KBM-7 (cell line): ENCODE results near the gene PAPPA2.
"Not testable (repeated sequence)": the region's sequence is repeated elsewhere in the genome, so short reads cannot be mapped to it uniquely, and the experiment has no call there.

Source experiments
- DNase-seq: peaks from one replicate; pipeline ENCODE4 v3.0.0-alpha.2; 2015
- in situ Hi-C: fragments of 300-500 bp; cut with MboI; formaldehyde crosslinking; loops from 2 replicates; pipeline ENCODE4 v1.14.3; 2020; ENCODE audit warnings: low sequenced_read_pairs, low pct_unique_long_range_greater_than_20kb, mixed read lengths

The PAPPA2 gene

GRCh38 chr1:176462674-176463378, at the start of gene PAPPA2:
Gene PAPPA2 (plus strand): TSS chr1:176463175. CDS start chr1:176556323, 93,148 bp downstream.
- in situ Hi-C loops = no loop called here
- DNase-seq = no peak

GRCh38 chr1:176416777-176417176, 46.2 kb upstream of the PAPPA2 start:
- DNase-seq = peak; percentile 42
- in situ Hi-C loops = no loop called here

GRCh38 chr1:176419608-176420007, 43.4 kb upstream of the PAPPA2 start:
- DNase-seq, in situ Hi-C loops: not testable (repeated sequence)

GRCh38 chr1:176434234-176434633, 28.7 kb upstream of the PAPPA2 start:
- in situ Hi-C loops = no loop called here
- DNase-seq = no peak

GRCh38 chr1:176436251-176436650, 26.7 kb upstream of the PAPPA2 start:
- no peak for DNase-seq
- in situ Hi-C loops = no loop called here

- no peak for DNase-seq
- in situ Hi-C loops = no loop called here
Observed at GRCh38 chr1:176440176-176440575, 22.8 kb upstream of the PAPPA2 start.

GRCh38 chr1:176444286-176444685, 18.7 kb upstream of the PAPPA2 start:
- in situ Hi-C loops = no loop called here
- DNase-seq = no peak

- no peak for DNase-seq
- in situ Hi-C loops = no loop called here
Observed at GRCh38 chr1:176445402-176445801, 17.6 kb upstream of the PAPPA2 start.

- in situ Hi-C loops = no loop called here
- no peak for DNase-seq
Observed at GRCh38 chr1:176448340-176448739, 14.6 kb upstream of the PAPPA2 start.

- in situ Hi-C loops = no loop called here
Observed at GRCh38 chr1:176450526-176450925, 12.4 kb upstream of the PAPPA2 start.

GRCh38 chr1:176451741-176452140, 11.2 kb upstream of the PAPPA2 start:
- in situ Hi-C loops, DNase-seq: not testable (repeated sequence)

More at GRCh38 chr1:176450526-176450925, 12.4 kb upstream of the PAPPA2 start:
- DNase-seq = no peak

GRCh38 chr1:176456795-176457194, 6.2 kb upstream of the PAPPA2 start:
- in situ Hi-C loops = no loop called here
- no peak for DNase-seq

GRCh38 chr1:176460544-176461336, 2.2 kb upstream of the PAPPA2 start:
- no peak for DNase-seq
- in situ Hi-C loops = no loop called here

- in situ Hi-C loops = no loop called here
- DNase-seq = no peak
Observed at GRCh38 chr1:176461576-176461975, 1.4 kb upstream of the PAPPA2 start.

GRCh38 chr1:176466514-176466913, 3.5 kb downstream of the PAPPA2 start:
- peak; percentile 6 for DNase-seq
- in situ Hi-C loops = no loop called here

- DNase-seq = no peak
Observed at GRCh38 chr1:176469450-176470010, 6.6 kb downstream of the PAPPA2 start.

GRCh38 chr1:176471338-176472121, 8.6 kb downstream of the PAPPA2 start:
- no peak for DNase-seq
- in situ Hi-C loops = no loop called here

More at GRCh38 chr1:176469450-176470010, 6.6 kb downstream of the PAPPA2 start:
- in situ Hi-C loops = no loop called here

- in situ Hi-C loops = no loop called here
- DNase-seq = no peak
Observed at GRCh38 chr1:176479971-176480370, 17.0 kb downstream of the PAPPA2 start.

GRCh38 chr1:176480750-176481149, 17.8 kb downstream of the PAPPA2 start:
- in situ Hi-C loops = no loop called here
- no peak for DNase-seq
